Right lobe of liver (tissue), 4 donors: ENCODE measurements around the gene LRRC42.

Experiments used
- POLR2A ChIP-seq: fragments of 450-650 bp; IDR thresholded peaks from one replicate; pipeline ENCODE4 v1.6.1; 2017; ENCODE audit warnings: antibody characterized with exemption, mild to moderate bottlenecking
- TF ChIP-seq, protein P1 (sequence below), 4 donors: fragments of 200-600 bp in 3 of 4; fragments of 450-650 bp in 1 of 4; IDR thresholded peaks; one replicate each; pipeline versions ENCODE4 v1.5.1 to v1.8.0; 2016 to 2022; ENCODE audit warnings: antibody characterized with exemption in 4 of 4, mild to moderate bottlenecking in 2 of 4
- donor health status: DM: no; HTN: no; CAD: no.
- donor health status: DM: no; HTN: no; CAD: no.
- donor health status: DM: no; HTN: yes; CAD: no.

DNA sequence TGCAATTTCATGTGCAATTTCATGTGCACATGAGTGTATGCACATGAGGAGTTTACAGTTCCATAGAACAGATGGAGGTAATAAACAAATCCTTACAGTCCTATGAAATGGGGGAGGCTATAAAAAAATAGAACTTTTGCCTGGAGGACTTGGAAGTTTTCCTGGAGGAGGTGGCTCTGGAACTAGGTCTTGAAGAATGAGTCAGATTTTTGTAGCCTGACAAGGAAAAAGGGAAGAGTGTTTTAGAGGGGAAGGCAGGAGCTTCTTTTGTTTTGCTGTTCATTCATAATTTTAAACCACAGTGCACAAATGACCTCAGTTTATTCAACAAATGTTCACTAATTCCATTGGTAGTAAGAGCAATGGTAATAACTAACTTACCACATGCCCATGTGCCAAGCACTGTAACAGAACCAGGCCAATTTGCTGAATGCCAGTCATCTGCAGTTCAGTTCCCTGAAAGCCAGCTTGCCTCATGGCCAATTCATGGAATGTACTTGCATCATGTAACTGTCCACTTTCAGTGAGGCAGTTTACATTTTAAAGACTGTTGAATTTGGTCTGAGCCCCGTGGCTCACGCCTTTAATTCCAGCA is 49.4 kb upstream of the LRRC42 start:
- TF ChIP-seq, protein P1, sequence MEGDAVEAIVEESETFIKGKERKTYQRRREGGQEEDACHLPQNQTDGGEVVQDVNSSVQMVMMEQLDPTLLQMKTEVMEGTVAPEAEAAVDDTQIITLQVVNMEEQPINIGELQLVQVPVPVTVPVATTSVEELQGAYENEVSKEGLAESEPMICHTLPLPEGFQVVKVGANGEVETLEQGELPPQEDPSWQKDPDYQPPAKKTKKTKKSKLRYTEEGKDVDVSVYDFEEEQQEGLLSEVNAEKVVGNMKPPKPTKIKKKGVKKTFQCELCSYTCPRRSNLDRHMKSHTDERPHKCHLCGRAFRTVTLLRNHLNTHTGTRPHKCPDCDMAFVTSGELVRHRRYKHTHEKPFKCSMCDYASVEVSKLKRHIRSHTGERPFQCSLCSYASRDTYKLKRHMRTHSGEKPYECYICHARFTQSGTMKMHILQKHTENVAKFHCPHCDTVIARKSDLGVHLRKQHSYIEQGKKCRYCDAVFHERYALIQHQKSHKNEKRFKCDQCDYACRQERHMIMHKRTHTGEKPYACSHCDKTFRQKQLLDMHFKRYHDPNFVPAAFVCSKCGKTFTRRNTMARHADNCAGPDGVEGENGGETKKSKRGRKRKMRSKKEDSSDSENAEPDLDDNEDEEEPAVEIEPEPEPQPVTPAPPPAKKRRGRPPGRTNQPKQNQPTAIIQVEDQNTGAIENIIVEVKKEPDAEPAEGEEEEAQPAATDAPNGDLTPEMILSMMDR (IDR thresholded peaks at IDR 0.05): no peak
- no peak for TF ChIP-seq POLR2A
